Mesenteric fat pad (tissue), 1 donor: ENCODE data around the gene COPS4. TPM values are rescaled to one million over a fixed set of nuclear protein-coding genes. Genes with fewer than 3 reads are reported as not detected.
"Not testable (repeated sequence)": the region's sequence is repeated elsewhere in the genome, so short reads cannot be mapped to it uniquely, and the experiment has no call there.

Experiments
- DNase-seq: peaks from one replicate; pipeline ENCODE4 v3.0.0-alpha.2; 2020; ENCODE audit warnings: low spot score
- long read RNA-seq: library from polyadenylated mRNA; unstranded; transcript quantifications from one replicate; pipeline ENCODE4 v2.0.0, GENCODE V29; 2020
- total RNA-seq: library from RNA; stranded (reverse); fragmentation: NEBNext Ultra II Directional; extraction: Animal tissue kit (Norgen Biotek cat#: 25700); gene quantifications from one replicate; pipeline ENCODE4 v1.2.1, GENCODE V29; 2021
- donor health status: DM: yes; HTN: yes; CAD: no.

Gene COPS4
- total RNA-seq = 31.3 TPM
- long read RNA-seq, transcript COPS4-201 (10 exons, 1,744 nt) = major isoform, 197 of 218 reads
- long read RNA-seq, transcript COPS4-209 (11 exons, 1,695 nt) = minor isoform, 7 of 218 reads
- long read RNA-seq, partial matches to known transcripts = 4 of 218 reads
- long read RNA-seq, other reads (novel, unspliced or antisense) = 8 of 218 reads

GRCh38 chr4:83034630-83035494 is at the start of gene COPS4:
COPS4 (plus strand) TSS chr4:83035183; CDS start chr4:83035225, 42 bp downstream.
- DNase-seq = peak; percentile 95

- not testable (repeated sequence) for DNase-seq
Measured at GRCh38 chr4:82987519-82987918, 47.5 kb upstream of the COPS4 start.

GRCh38 chr4:82988323-82988832 is 46.6 kb upstream of the COPS4 start:
- no peak for DNase-seq

DNA sequence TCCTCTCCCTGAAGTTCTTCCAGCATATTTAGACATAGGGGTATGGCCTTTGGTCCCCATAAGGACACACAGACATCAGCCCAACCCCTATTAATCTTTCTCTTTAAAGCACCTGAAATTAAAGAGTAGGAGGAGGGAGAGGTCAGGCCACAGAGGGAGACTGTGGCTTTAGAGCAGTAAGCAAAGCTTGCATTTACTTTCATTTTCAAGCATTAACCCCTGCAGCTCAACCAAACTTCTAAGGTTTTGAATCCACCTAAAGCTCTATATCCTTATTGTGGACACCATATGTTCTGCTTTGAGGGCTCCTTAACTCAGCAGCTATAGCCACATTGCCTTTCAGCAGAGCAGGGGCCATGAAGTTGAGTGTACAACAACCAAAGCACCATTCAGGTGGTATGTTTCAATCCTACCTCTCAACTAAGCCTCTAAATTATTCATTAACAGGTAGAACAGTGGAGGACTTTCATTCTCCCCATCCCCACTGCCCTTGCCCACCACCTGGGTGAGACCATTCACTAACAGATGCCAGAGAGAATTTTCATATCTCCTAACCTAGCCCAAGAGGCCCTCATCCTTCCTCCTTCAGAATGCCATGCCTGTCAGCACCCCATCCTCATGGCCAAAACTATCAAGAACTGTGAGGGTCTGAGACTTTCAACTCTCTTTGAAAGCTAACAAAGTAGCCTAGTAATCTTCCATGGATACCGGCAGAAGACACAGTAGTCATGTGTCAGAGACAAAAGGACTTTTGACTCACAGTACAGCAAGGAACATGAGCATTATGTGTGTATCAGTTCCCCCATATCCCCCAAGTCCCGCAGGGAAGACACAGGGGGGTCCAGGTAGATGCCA is 45.2 kb upstream of the COPS4 start:
- no peak for DNase-seq

DNA sequence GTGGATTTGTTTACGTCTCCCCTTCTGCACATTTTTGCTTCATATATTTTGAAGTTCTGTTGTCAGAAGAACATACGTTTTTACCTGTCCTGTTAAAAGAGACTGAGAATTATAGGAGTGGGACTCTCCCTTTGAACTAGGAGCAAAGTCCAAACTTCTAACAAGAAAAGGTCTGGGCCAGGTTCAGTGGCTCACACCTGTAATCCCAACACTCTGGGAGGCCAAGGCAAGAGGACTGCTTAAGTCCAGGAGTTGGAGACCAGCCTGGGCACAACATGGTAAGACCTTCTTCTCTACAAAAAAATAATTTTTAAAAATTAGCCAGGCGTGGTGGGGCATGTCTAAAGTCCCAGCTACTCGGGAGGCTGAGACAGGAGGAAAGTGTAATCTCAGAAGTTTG is 40.1 kb upstream of the COPS4 start:
- DNase-seq = no peak

DNA sequence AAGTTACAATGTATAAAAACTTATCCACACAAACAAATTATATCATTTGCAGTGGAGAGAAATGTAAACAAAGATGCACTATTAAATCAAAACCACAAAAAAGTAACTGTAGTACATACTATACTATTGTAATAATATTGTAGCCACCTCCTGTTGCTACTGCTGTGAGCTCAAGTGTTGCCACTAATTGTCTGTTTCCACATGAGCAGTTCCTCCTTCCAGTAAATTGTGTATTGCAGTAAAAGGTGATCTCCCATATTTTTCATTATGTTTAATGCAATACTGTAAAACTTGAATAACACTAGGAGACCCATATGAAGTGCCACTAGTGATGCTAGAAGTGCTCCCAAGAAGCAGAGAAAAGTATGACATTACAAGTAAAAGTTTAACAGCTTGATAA is 36.1 kb upstream of the COPS4 start:
- DNase-seq = no peak

GRCh38 chr4:83002329-83002728 is 32.7 kb upstream of the COPS4 start:
- DNase-seq = no peak

DNA sequence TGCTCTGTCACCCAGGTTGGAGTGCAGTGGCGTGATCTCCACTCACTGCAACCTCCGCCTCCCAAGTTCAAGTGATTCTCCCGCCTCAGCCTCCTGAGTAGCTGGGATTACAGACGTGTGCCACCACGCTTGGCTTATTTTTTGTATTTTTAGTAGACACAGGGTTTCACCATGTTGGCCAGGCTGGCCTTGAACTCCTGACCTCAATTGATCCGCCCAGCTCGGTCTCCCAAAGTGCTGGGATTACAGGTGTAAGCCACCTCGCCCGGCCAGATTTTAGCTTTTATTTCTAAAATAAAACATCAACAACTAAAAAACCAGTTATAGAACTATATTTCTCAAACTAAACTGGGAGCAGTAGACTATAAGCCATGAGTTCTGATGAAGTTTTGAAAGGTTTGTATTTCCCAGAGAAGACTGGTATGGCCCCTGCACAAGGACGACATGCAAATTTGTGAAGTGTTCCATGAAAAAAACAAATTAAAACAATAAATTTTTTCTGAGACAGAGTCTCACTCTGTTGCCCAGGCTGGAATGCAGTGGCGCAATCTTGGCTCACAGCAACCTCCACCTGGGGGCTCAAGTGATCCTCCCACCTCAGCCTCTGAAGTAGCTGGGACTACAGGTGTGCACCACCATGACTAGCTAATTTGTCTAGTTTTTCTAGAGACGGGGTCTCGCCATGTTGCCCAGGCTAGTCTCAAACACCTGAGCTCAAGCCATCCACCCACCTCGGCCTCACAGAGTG is 31.8 kb upstream of the COPS4 start:
- not testable (repeated sequence) for DNase-seq

DNA sequence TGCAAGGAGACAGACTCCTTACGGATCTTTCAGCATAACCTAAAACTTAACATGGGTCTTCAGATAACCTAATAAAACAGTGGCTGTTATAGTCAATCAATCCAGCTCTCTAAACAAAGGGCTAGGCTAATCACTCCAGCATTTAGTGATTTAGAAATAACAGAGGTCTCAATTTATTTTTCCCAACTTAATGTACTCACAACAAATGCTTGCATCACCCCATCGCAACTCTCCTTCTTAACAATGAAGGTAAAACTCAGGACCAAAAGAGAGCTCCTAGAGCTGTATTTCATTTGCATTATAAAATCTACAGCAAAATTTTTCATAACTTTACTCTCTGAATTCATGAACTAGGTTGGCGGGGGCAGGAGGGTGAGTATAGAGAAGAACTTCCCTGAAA is 25.5 kb upstream of the COPS4 start:
- DNase-seq = no peak

DNA sequence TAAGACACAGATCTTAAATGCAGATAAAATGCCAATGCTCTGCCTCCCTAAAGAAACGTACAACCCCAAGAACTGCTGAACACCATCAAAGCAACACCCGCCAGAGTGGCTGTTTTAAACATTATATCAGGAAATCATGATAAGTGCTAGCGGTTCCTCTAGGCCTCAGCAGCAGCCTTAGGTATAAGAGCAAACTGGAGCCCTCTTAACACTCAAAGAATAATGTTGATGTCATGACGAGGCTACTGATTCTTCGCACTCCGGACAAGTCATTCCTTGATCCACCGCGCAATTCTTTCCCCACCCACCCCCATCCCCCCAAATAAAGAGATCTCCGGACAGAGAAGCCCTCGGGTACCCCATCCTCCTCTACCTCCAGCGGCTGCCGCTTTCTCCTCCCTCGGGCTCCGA is 24.9 kb upstream of the COPS4 start:
- no peak for DNase-seq

- peak; percentile 93 for DNase-seq
Measured at GRCh38 chr4:83010522-83011318, 24.3 kb upstream of the COPS4 start, which contains the start of gene LIN54. LIN54 (minus strand) TSS chr4:83010823; CDS start chr4:82984844, 25,979 bp downstream.

DNA sequence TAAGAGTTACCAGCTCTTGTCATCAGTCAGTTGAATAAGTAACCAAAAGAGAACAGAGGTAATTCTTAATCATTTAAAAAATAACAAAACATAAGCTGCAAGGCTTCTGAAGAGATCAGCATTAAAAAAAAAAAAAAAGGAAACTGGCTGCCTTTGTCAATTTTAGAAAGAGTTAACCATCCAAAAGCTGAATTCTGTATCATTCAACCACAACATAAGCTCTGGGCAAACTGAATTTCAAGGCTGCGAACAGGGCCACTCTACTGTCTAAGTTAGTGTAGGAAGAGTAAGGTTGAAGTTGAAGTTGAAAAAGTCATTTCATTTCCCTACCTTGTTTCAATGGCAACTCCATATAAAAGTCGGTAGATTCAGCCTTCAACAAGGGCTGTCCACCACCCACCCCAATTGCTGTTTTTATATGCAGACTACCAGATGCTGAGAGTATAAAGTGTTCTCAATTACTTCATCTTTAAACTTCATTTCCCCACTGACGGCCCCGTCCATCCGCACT is 23.2 kb upstream of the COPS4 start:
- DNase-seq = no peak

- DNase-seq = no peak
Measured at GRCh38 chr4:83012200-83012686, 22.7 kb upstream of the COPS4 start.

DNA sequence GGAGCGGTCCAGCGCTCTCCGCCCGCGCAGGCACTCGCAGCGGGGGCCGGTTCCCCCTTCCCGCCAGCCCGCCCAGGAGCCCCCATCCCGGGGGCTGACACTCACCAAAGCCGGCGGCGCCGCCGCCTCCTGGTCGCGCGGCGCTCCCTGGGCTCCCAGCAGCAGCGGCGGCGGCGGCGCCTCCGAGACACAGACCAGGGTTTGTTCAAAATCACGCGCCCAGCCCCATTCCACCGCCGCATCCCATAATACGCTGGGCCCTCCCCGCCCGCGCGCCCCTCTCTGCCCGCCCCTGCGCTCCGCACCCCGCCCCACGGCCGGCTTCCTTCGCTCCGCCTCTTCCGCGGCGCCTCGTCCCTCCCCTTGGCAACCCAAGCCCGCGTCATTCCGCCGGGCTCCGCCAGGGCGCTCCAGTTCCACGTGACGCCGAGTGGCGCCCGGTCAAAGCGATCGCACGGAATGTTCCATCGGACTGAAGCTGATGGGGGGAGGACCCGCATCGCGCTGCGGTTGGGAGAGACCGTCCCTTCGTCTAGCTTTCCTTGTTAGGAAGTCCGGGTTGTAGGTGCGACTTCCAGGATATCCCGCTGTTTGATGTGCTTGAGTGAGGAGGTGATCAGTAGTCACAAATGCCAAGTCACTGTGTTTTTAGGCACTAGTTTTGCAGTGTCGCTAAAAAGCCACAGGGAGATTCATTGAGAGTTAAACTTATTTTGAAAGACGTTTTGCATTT is 22.1 kb upstream of the COPS4 start:
- DNase-seq = peak; percentile 99

DNA sequence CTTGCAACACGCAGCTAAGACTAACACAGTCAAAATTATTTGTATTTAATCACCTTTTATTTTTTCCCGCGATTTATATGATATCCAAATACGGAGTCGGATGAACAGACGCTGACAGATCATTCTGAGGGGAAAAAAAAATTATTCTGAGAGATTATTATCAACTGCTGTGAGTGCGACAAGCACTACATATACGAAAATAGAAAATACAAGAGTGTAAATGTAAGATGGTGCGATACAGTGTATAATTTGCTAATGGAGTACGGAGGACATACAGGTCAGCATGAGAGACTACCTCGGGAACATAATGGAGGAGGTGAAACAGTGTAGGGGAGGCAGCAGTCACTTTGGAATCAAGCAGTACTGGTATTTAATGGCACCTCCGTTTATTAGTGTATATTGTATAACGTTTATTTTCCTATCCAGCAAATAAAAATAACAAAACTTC is 21.5 kb upstream of the COPS4 start:
- DNase-seq = no peak

- DNase-seq = no peak
Measured at GRCh38 chr4:83013902-83014301, 21.1 kb upstream of the COPS4 start.

GRCh38 chr4:83019794-83020494 is 15.0 kb upstream of the COPS4 start:
- DNase-seq = no peak
